Fibroblast of villous mesenchyme (primary cell): Measurements from ENCODE around the gene SMIM20. TPM values are rescaled to one million over a fixed set of nuclear protein-coding genes. Genes with fewer than 3 reads are reported as not detected.

Experiments
- DNase-seq: peaks from one replicate; pipeline ENCODE4 v3.0.0-alpha.2; 2010; ENCODE audit warnings: low read depth
- H3K4me3 ChIP-seq: 2 replicates; pipeline ENCODE4 v1.5.1; 2011; ENCODE audit warnings: low read depth, mild to moderate bottlenecking, low read length
- CTCF ChIP-seq: IDR thresholded peaks from 2 replicates; pipeline ENCODE4 v1.5.1; 2012; ENCODE audit warnings: low read depth, mild to moderate bottlenecking, low read length; ENCODE audit not compliant: insufficient read depth
- total RNA-seq: library from RNA; depleted of rRNA; stranded (reverse); fragments of >200 nt; gene quantifications from 2 replicates; pipeline ENCODE4 v1.2.3, GENCODE V29; 2012

SMIM20 gene
- total RNA-seq, 1 donor, result 23.3 TPM

- TF ChIP-seq CTCF, result no peak
- DNase-seq, result no peak
- H3K4me3 ChIP-seq, result no peak overlapping the region
These were observed 64.3 kb downstream of the SMIM20 start for GRCh38 chr4:25978327-25978726.

Other genes starting within 250 kb of the SMIM20 start
- gene SEL1L3, start 51.2 kb upstream of the SMIM20 start, total RNA-seq, result 6.0 and 10.3 TPM in 2 replicates